Uterus (tissue), 4 donors: ENCODE measurements around the gene MYO1D. TPM values are rescaled to one million over a fixed set of nuclear protein-coding genes. Genes with fewer than 3 reads are reported as not detected.
"Not testable (repeated sequence)": the region's sequence is repeated elsewhere in the genome, so short reads cannot be mapped to it uniquely, and the experiment has no call there.

Experiments used
- DNase-seq, 2 donors: peaks; one replicate each; pipeline ENCODE4 v3.0.0-alpha.2; 2019 to 2020
- H3K27ac ChIP-seq, 2 donors: fragments of 200-600 bp; sonication (generic); 1 replicate in 1 of 2; 2 replicates in 1 of 2; pipeline ENCODE4 v1.5.1; 2016 to 2018
- H3K27me3 ChIP-seq, 2 donors: fragments of 200-600 bp; sonication (generic); one replicate each; pipeline ENCODE4 v1.5.1; 2018 to 2019; ENCODE audit warnings: control low read depth in 1 of 2
- H3K36me3 ChIP-seq, 2 donors: fragments of 200-600 bp; sonication (generic); one replicate each; pipeline ENCODE4 v1.5.1; 2019; ENCODE audit warnings: control low read depth in 1 of 2
- H3K4me1 ChIP-seq, 2 donors: fragments of 200-600 bp; sonication (generic); one replicate each; pipeline ENCODE4 v1.5.1; 2018 to 2019; ENCODE audit warnings: control low read depth in 1 of 2
- H3K4me3 ChIP-seq, 2 donors: fragments of 200-600 bp; sonication (generic); 1 replicate in 1 of 2; 2 replicates in 1 of 2; pipeline ENCODE4 v1.5.1; 2018 to 2019; ENCODE audit warnings: mild to moderate bottlenecking in 1 of 2
- H3K9me3 ChIP-seq, 2 donors: fragments of 200-600 bp; sonication (generic); one replicate each; pipeline ENCODE4 v1.5.1; 2019; ENCODE audit warnings: control low read depth in 1 of 2
- CTCF ChIP-seq, 4 experiments: fragments of 200-600 bp in 2 of 4; fragments of 450-650 bp in 2 of 4; sonication (generic) in 2 of 4; IDR thresholded peaks; one replicate each; pipeline ENCODE4 v1.5.1; 2016 to 2019; ENCODE audit warnings: antibody characterized with exemption in 4 of 4, mild to moderate bottlenecking in 2 of 4, moderate library complexity in 1 of 4
- POLR2A ChIP-seq, 2 donors: fragments of 450-650 bp; IDR thresholded peaks; one replicate each; pipeline ENCODE4 v1.6.1; 2016; ENCODE audit warnings: antibody characterized with exemption in 2 of 2, mild to moderate bottlenecking in 1 of 2, moderate library complexity in 1 of 2
- intact Hi-C: fragments of 100-400 bp; cut with DNase I; formaldehyde crosslinking; loops from one replicate; pipeline ENCODE4 v1.15.1; 2023; ENCODE audit warnings: low total_unique reads
- total RNA-seq, 4 donors: library from RNA; depleted of rRNA in 3 of 4; stranded (reverse); fragments of >200 nt in 3 of 4; gene quantifications; one replicate each; pipeline versions ENCODE4 v1.1.0 to v1.2.4, GENCODE V29; 2014 to 2023
- donor health status: DM: yes; HTN: yes; CAD: no.

MYO1D gene
- total RNA-seq, 4 donors from 2014 or later: 20.4 to 55.2 (median 30.6) TPM

DNA sequence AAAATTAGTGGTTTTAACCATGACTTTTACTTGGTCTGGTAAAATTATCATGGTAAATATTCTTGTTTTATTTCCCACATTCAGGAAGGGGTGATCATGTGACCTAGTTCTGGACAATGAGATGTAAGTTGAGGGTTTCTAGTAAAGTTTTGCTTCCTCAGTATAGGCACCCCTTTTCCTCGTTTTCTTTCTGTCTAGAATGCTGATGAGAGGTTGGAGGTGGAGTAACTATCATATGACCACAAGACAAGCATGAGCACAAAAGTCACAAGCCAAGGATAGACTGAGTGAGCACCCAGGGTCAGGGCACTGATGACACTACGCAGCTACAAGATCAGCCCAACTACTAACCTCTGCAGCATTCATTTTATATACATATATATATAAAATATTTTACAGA is 53.9 kb downstream of the MYO1D start:
- peak overlapping the region; percentile 35 to 60 for H3K27ac ChIP-seq
- peak overlapping the region in 1 of 2 donors; percentile 38 for H3K4me3 ChIP-seq
- no peaks in the 10 kb centered on the region for H3K4me1 ChIP-seq
- no peaks in the 10 kb centered on the region for H3K27me3 ChIP-seq
- no peak for DNase-seq
- H3K36me3 ChIP-seq: no peaks in the 10 kb centered on the region
- H3K9me3 ChIP-seq: no peaks in the 10 kb centered on the region
- intact Hi-C loops: no loop called here
- TF ChIP-seq POLR2A (IDR thresholded peaks at IDR 0.05): no peak
- TF ChIP-seq CTCF (IDR thresholded peaks at IDR 0.05): no peak

DNA sequence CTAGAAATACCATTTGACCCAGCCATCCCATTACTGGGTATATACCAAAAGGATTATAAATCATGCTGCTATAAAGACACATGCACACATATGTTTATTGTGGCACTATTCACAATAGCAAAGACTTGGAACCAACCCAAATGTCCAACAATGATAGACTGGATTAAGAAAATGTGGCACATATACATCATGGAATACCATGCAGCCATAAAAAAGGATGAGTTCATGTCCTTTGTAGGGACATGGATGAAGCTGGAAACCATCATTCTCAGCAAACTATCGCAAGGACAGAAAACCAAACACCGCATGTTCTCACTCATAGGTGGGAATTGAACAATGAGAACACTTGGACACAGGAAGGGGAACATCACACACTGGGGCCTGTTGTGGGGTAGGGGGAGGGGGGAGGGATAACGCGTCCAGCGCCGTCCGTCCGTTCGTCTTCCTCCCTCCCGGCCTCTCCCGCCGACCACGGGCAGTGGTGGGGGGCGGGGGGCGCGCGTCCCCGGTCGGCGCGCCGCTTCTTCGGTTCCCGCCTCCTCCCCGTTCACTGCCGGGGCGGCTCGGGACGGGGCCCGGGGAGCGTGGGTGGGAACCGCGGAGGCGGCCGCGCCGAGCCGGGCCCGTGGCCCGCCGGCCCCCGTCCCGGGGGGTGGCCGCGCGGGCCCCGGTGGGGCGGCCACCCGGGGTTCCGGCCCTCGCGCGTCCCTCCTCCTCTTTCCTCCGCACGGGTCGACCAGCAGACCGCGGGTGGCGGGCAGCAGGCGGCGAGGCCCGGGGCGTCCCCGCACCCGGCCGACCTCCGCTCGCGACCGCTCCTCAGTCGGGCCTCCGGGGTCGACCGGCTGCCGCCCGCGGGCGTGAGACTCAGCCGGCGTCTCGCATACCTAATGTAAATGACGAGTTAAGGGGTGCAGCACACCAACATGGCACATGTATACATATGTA is 54.7 kb downstream of the MYO1D start:
- H3K9me3 ChIP-seq, H3K4me1 ChIP-seq, H3K27me3 ChIP-seq, intact Hi-C loops, H3K36me3 ChIP-seq: not testable (repeated sequence)
- Histone ChIP-seq H3K27ac (peak overlapping the region; percentile 35 to 60), H3K4me3 (peak overlapping the region; percentile 24 to 38)
- DNase-seq: peak in 1 of 2 donors; percentile 32

- no peaks in the 10 kb centered on the region for H3K36me3 ChIP-seq
- TF ChIP-seq POLR2A (IDR thresholded peaks at IDR 0.05) (no peak), CTCF (IDR thresholded peaks at IDR 0.05) (no peak)
- no peak overlapping the region for H3K4me3 ChIP-seq
- no peak for DNase-seq
- intact Hi-C loops: no loop called here
- no peaks in the 10 kb centered on the region for H3K4me1 ChIP-seq
- H3K9me3 ChIP-seq: no peaks in the 10 kb centered on the region
- no peaks in the 10 kb centered on the region for H3K27me3 ChIP-seq
- no peak overlapping the region for H3K27ac ChIP-seq
These were observed 56.5 kb downstream of the MYO1D start for GRCh38 chr17:32820440-32820839.

DNA sequence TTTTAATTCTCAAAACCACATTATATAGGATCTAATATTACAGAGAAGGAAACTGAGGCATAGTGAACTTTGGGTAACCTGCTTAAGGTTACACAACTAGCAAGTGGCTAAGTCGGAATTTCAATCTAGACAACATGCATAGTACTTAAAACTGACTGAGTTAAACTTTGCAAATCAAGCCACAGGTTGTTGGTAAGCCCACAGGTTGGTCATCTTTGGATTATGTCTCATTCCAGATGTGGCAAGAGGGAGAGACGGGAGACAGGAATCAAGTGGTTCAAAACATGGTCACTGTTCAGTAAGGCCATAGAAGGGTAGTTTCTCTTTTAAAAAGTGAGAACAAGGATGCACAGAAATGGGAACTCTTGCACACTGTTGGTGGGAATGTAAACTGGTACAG is 57.1 kb downstream of the MYO1D start:
- H3K27ac ChIP-seq: peak overlapping the region in 1 of 2 donors; percentile 57
- no peaks in the 10 kb centered on the region for H3K4me1 ChIP-seq
- TF ChIP-seq POLR2A (IDR thresholded peaks at IDR 0.05) (no peak), CTCF (IDR thresholded peaks at IDR 0.05) (no peak)
- H3K9me3 ChIP-seq: no peaks in the 10 kb centered on the region
- intact Hi-C loops: no loop called here
- no peak overlapping the region for H3K4me3 ChIP-seq
- no peaks in the 10 kb centered on the region for H3K36me3 ChIP-seq
- H3K27me3 ChIP-seq: no peaks in the 10 kb centered on the region
- no peak for DNase-seq

DNA sequence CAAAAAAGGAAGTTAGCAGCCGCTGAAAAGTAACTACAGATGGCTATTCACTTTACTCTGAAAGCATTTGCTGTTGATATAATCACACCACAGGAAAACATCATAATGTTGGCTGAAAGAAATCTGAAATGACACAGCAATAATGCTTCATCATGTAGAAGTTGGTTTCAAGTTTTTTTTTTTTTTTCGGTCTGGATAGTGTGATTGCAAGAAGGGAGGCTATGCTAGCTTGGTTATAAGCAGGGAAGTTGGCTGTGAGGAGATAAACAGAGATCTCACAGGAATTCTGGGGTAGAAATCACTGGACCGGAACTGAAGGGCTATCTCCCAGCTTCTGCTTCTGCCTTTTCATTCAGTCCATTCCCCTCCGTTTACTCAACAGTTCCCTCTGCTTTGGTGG is 57.9 kb downstream of the MYO1D start:
- TF ChIP-seq CTCF (IDR thresholded peaks at IDR 0.05): no peak
- TF ChIP-seq POLR2A (IDR thresholded peaks at IDR 0.05): no peak
- no peaks in the 10 kb centered on the region for H3K27me3 ChIP-seq
- H3K27ac ChIP-seq: peak overlapping the region; percentile 50 to 57
- intact Hi-C loops: no loop called here
- no peaks in the 10 kb centered on the region for H3K9me3 ChIP-seq
- DNase-seq: no peak
- no peak overlapping the region for H3K4me3 ChIP-seq
- no peaks in the 10 kb centered on the region for H3K4me1 ChIP-seq
- no peaks in the 10 kb centered on the region for H3K36me3 ChIP-seq
